MM.1S (cell line): ENCODE measurements around the gene PKD1L1.

Source experiments
- DNase-seq: peaks from one replicate; pipeline ENCODE4 v3.0.0-alpha.2; 2015
- H2AFZ ChIP-seq: fragments of 300-600 bp; sonication (generic); 2 replicates; pipeline ENCODE4 v1.6.0; 2016; ENCODE audit warnings: antibody characterized with exemption, low read length
- H3F3A ChIP-seq: fragments of 300-600 bp; sonication (generic); 2 replicates; pipeline ENCODE4 v1.6.1; 2016; ENCODE audit warnings: mild to moderate bottlenecking, antibody characterized with exemption, low read length, moderate library complexity, mixed read lengths; ENCODE audit not compliant: insufficient read depth
- H3K27ac ChIP-seq: fragments of 300-600 bp; sonication (generic); 2 replicates; pipeline ENCODE4 v1.5.1; 2016; ENCODE audit warnings: mild to moderate bottlenecking, low read length
- H3K27me3 ChIP-seq: fragments of 300-600 bp; sonication (generic); replicated peaks from 2 replicates; pipeline ENCODE4 v1.6.0; 2016; ENCODE audit warnings: low read length; ENCODE audit not compliant: insufficient read depth
- H3K36me3 ChIP-seq: fragments of 300-600 bp; sonication (generic); replicated peaks from 2 replicates; pipeline ENCODE4 v1.6.1; 2016; ENCODE audit warnings: mild to moderate bottlenecking, low read length, mixed read lengths; ENCODE audit not compliant: insufficient read depth
- H3K4me1 ChIP-seq: fragments of 300-600 bp; sonication (generic); 2 replicates; pipeline ENCODE4 v1.6.1; 2016; ENCODE audit warnings: low read length, mixed read lengths
- H3K4me2 ChIP-seq: fragments of 300-600 bp; sonication (generic); 2 replicates; pipeline ENCODE4 v1.6.0; 2016; ENCODE audit warnings: low read depth, low read length
- H3K4me3 ChIP-seq: fragments of 300-600 bp; sonication (generic); 2 replicates; pipeline ENCODE4 v1.5.1; 2016; ENCODE audit warnings: low read length, mixed read lengths
- H3K79me2 ChIP-seq: fragments of 300-600 bp; sonication (generic); 2 replicates; pipeline ENCODE4 v1.6.1; 2016; ENCODE audit warnings: mixed run types, low read length, mixed read lengths
- H3K9ac ChIP-seq: fragments of 300-600 bp; sonication (generic); 2 replicates; pipeline ENCODE4 v1.6.1; 2016; ENCODE audit warnings: low read length, mixed read lengths
- H3K9me2 ChIP-seq: fragments of 300-600 bp; sonication (generic); replicated peaks from 2 replicates; pipeline ENCODE4 v1.6.1; 2016; ENCODE audit warnings: mild to moderate bottlenecking, low read length, mixed read lengths; ENCODE audit not compliant: insufficient read depth
- H3K9me3 ChIP-seq: fragments of 300-600 bp; sonication (generic); replicated peaks from 2 replicates; pipeline ENCODE4 v1.6.1; 2016; ENCODE audit warnings: mild to moderate bottlenecking, low read length, mixed read lengths; ENCODE audit not compliant: insufficient read depth
- H4K20me1 ChIP-seq: fragments of 300-600 bp; sonication (generic); 2 replicates; pipeline ENCODE4 v1.6.1; 2016; ENCODE audit warnings: mild to moderate bottlenecking, low read length, moderate library complexity, mixed read lengths; ENCODE audit not compliant: insufficient read depth
- EZH2 ChIP-seq: fragments of 300-600 bp; sonication (generic); optimal IDR thresholded peaks from 2 replicates; pipeline ENCODE3; 2017; ENCODE audit warnings: low read depth, mild to moderate bottlenecking, antibody characterized with exemption, low read length, mixed read lengths
- EZH2phosphoT487 ChIP-seq: fragments of 300-600 bp; sonication (generic); IDR thresholded peaks from 2 replicates; pipeline ENCODE4 v1.6.1; 2018; ENCODE audit warnings: antibody characterized with exemption, low read length
- TF ChIP-seq, protein P1 (sequence below): fragments of 300-600 bp; sonication (generic); IDR thresholded peaks from 2 replicates; pipeline ENCODE4 v1.5.1; 2016; ENCODE audit warnings: antibody characterized with exemption, low read length, mixed read lengths

The PKD1L1 gene

DNA sequence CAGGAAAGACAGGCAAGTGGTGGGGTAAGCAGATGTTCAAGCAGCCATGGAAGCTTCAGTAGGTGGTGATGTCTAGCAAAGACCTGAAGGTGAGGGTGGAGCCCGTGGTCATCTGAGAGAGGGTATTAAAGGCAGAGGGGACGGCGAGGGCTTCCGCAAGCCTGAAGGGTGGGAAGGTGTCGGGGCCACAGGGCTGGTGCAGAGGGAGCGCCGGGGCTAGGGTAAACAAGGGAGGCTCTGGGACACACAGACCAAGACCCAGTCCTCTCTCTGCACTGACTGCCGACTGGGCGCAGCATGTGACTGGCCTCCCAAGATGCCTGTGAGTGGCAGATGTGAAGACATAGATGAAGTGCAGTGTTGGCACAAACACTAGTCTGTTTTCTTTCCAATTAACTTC lies 132.4 kb downstream of the PKD1L1 start:
- H3K9me2 ChIP-seq: no peaks in the 10 kb centered on the region
- no peaks in the 10 kb centered on the region for H3K79me2 ChIP-seq
- no peak for TF ChIP-seq EZH2phosphoT487
- TF ChIP-seq EZH2: no peak
- TF ChIP-seq, protein P1, sequence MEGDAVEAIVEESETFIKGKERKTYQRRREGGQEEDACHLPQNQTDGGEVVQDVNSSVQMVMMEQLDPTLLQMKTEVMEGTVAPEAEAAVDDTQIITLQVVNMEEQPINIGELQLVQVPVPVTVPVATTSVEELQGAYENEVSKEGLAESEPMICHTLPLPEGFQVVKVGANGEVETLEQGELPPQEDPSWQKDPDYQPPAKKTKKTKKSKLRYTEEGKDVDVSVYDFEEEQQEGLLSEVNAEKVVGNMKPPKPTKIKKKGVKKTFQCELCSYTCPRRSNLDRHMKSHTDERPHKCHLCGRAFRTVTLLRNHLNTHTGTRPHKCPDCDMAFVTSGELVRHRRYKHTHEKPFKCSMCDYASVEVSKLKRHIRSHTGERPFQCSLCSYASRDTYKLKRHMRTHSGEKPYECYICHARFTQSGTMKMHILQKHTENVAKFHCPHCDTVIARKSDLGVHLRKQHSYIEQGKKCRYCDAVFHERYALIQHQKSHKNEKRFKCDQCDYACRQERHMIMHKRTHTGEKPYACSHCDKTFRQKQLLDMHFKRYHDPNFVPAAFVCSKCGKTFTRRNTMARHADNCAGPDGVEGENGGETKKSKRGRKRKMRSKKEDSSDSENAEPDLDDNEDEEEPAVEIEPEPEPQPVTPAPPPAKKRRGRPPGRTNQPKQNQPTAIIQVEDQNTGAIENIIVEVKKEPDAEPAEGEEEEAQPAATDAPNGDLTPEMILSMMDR: no peak
- no peaks in the 10 kb centered on the region for H4K20me1 ChIP-seq
- no peaks in the 10 kb centered on the region for H3K9me3 ChIP-seq
- H3K4me1 ChIP-seq: no peaks in the 10 kb centered on the region
- no peak overlapping the region for H3K4me2 ChIP-seq
- H3K9ac ChIP-seq: no peak overlapping the region
- no peaks in the 10 kb centered on the region for H3K27me3 ChIP-seq
- H2AFZ ChIP-seq: no peak overlapping the region
- H3K4me3 ChIP-seq: no peak overlapping the region
- no peaks in the 10 kb centered on the region for H3K36me3 ChIP-seq
- H3K27ac ChIP-seq: no peak overlapping the region
- DNase-seq: no peak
- no peaks in the 10 kb centered on the region for H3F3A ChIP-seq

DNA sequence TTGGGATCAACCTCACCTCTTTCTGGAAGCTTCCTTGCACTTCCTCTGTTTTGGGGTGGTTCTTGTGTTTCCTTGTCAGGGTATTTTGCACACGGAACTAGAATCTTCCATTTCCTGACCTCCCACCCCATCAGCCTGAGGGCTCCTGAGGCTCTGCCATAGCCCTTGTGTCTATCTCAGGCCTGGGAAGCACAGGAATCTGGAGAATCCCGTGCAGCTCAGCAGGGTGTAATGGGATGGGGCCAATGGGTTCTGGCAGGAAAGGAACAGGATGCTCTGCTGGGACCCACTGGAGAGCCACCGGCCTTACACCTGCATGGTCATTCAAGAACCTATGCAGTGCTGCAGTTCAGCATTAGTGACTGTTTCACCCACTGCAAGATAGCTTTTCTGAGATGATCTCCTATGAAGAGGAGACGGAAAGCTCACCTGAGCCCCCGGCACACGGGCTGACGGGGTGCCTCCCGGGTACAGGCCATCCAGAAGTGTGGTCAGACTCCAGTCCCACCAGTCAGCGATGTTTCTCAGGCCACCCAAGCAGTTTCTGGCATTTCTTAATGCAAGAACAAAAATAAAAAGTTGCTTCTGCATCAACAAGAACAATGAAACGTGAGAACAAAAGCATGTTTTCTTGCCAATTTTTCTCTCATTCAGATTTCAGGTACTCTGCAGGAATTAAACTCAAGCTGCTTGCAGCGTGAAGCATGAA lies 133.2 kb downstream of the PKD1L1 start:
- no peak for DNase-seq

DNA sequence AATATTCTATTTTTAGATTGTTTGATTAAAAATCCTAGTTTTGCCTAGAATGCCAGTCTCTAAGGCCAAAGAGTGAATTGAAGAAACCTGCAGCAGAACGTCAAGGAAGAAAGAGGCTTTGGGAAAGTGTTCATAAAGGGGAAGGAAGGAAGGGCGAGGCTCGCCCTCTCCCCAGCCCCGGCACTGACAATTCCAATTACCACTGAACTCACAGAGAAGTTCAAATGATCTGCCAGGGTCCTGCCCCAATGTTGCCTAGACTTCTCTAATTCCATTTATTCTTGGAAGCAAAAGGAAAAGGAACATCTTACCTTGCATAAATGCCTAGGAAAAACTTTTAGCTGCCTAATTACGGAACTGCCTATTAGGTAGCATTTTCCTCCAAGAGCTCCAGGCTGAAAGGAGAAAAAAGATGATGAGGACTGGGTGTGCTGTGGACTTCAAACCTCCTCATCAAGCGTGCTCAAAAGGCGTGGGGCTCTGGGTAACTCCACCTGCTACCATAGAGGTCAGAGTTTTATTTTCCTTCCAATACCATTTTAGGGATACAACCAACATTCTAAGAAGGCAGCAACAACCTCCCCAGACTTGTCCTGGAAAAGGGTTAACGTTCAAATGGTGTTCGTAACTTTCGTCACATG lies 134.5 kb downstream of the PKD1L1 start:
- H3K79me2 ChIP-seq: no peaks in the 10 kb centered on the region
- H3K4me2 ChIP-seq: no peak overlapping the region
- H3F3A ChIP-seq: no peaks in the 10 kb centered on the region
- no peaks in the 10 kb centered on the region for H3K36me3 ChIP-seq
- no peaks in the 10 kb centered on the region for H3K9me3 ChIP-seq
- no peak for DNase-seq
- no peaks in the 10 kb centered on the region for H3K4me1 ChIP-seq
- no peak overlapping the region for H3K9ac ChIP-seq
- TF ChIP-seq, protein P1: no peak
- TF ChIP-seq EZH2phosphoT487 (no peak), EZH2 (no peak)
- no peaks in the 10 kb centered on the region for H3K27me3 ChIP-seq
- no peaks in the 10 kb centered on the region for H4K20me1 ChIP-seq
- H3K27ac ChIP-seq: no peak overlapping the region
- H3K9me2 ChIP-seq: no peaks in the 10 kb centered on the region
- no peak overlapping the region for H3K4me3 ChIP-seq
- H2AFZ ChIP-seq: no peak overlapping the region

More for the DNA sequence above, 133.2 kb downstream of the PKD1L1 start:
- Histone ChIP-seq H4K20me1 (no peaks in the 10 kb centered on the region), H3K9me2 (no peaks in the 10 kb centered on the region), H3F3A (no peaks in the 10 kb centered on the region), H3K79me2 (no peaks in the 10 kb centered on the region), H3K27me3 (no peaks in the 10 kb centered on the region), H3K27ac (no peak overlapping the region), H3K4me3 (no peak overlapping the region), H3K36me3 (no peaks in the 10 kb centered on the region), H3K9ac (no peak overlapping the region), H3K4me1 (no peaks in the 10 kb centered on the region), H2AFZ (no peak overlapping the region), H3K4me2 (no peak overlapping the region), H3K9me3 (no peaks in the 10 kb centered on the region)
- TF ChIP-seq EZH2: no peak
- TF ChIP-seq, protein P1: no peak
- no peak for TF ChIP-seq EZH2phosphoT487
